ENCODE results near the gene PNPLA6. TPM values are rescaled to one million over a fixed set of nuclear protein-coding genes. Genes with fewer than 3 reads are reported as not detected.

The PNPLA6 gene
- total and polyA plus RNA-seq, 2 of the 8 experiments (the other 6 are each of a cell fraction or from before 2014, with no cell fraction given) = 55.1 to 121 TPM

DNA sequence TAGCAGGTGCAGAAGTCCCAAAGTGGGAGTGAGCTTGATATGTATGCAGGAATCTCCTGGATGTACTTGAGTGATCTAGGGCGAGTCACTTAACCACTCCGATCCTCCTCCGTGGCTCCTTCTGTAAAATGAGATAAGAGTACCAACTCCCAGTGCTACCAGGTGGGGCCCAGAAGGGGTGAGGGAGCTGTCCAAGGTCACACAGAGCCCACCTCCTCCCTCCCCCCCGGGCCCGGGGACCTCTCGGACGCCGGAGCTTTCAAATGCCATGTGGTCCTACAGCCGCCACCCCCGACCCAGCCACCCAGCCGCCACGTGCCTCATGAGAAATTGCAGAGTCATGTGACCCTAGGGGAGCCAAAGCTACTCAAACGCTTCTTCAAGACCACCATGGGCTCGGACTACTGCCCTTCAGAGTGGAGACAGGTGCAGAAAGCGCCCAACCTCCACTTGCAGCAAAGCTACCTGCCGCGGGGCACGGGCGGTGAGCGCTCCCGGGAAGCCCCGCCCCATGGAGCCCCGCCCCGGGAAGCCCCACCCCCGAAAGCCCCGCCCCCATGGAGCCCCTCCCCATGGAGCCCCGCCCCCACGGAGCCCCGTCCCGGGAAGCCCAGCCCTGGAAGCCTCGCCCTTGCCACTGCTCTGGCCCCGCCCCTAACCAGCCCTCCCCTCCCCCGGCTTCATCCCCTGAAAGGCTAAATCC is 29.7 kb upstream of the PNPLA6 start:
- H3K4me3 ChIP-seq (ENCODE audit: extremely low read depth in 1 of 4, insufficient read depth in 2 of 4, low read depth in 3 of 4, low read length in 4 of 4) = peak overlapping the region; percentile 38 to 59 (median 45); a peak in 7 of 8 replicates
- H3K79me2 ChIP-seq (ENCODE audit: control insufficient read depth in 1 of 2, insufficient read depth in 2 of 2, low read length in 2 of 2) = no peaks in the 10 kb centered on the region
- H2BK120ac ChIP-seq (replicated peaks; ENCODE audit: low read depth, low read length) = no peak overlapping the region
- H3K4me1 ChIP-seq (replicated peaks in 1 of 4; ENCODE audit: control insufficient read depth in 3 of 4, insufficient read depth in 4 of 4, low read length in 3 of 4) = peaks cover 0 to 16% (median 13%) of the 10 kb centered on the region in 4 experiments; a peak in 5 of 7 replicates
- no peak overlapping the region for H3K56ac ChIP-seq (replicated peaks; ENCODE audit: insufficient read length, low read depth, low read length)
- H3K18ac ChIP-seq (ENCODE audit: extremely low read depth, low read length) = peak overlapping the region; percentile 93; the same call in 1 of the 2 replicates
- DNase-seq (ENCODE audit: low read depth in 1 of 2, low spot score in 2 of 2) (peak in 1 of 2 experiments; percentile 81), FAIRE-seq (no peak)
- peak overlapping the region; percentile 77 to 87 for H3K4me2 ChIP-seq (ENCODE audit: insufficient read depth in 1 of 2, low read depth in 2 of 2, low read length in 2 of 2)
- peak overlapping the region; percentile 97; the same call in 1 of the 2 replicates for H2AFZ ChIP-seq (ENCODE audit: low read length)
- no peak overlapping the region for H3K14ac ChIP-seq (ENCODE audit: insufficient read length)
- no peak overlapping the region for H4K5ac ChIP-seq (ENCODE audit: insufficient read length, low read depth, low read length)
- CTCF ChIA-PET (ENCODE audit: partially characterized antibody) = interaction anchor here (1.0 to 2.2 kb wide), 9 partner anchors 9 to 363 kb away, joined by 3 to 10 read pairs (median 4); partner anchors contain the start of gene ZNF358
- H4K20me1 ChIP-seq (replicated peaks in 1 of 2; ENCODE audit: control insufficient read depth in 1 of 2, insufficient read depth in 2 of 2, low read length in 2 of 2) = no peaks in the 10 kb centered on the region
- no peak overlapping the region; the same call in 1 of the 2 replicates for H2BK5ac ChIP-seq (ENCODE audit: low read depth, low read length)
- H3K36me3 ChIP-seq (ENCODE audit: control insufficient read depth in 2 of 4, insufficient read depth in 4 of 4, low read length in 3 of 4) = no peaks in the 10 kb centered on the region
- peak overlapping the region; percentile 26; the same call in 1 of the 2 replicates for H4K8ac ChIP-seq (ENCODE audit: extremely low read depth, insufficient read depth, low read length)
- no peaks in the 10 kb centered on the region for H3K9me3 ChIP-seq (ENCODE audit: insufficient read depth in 2 of 2, low read depth in 1 of 2, low read length in 1 of 2)
- H3K79me1 ChIP-seq (ENCODE audit: low read depth, low read length) = no peaks in the 10 kb centered on the region
- no peak overlapping the region for H2BK12ac ChIP-seq (ENCODE audit: low read depth, low read length)
- H3K4ac ChIP-seq (replicated peaks; ENCODE audit: insufficient read length, low read depth, low read length) = no peak overlapping the region
- H3K23ac ChIP-seq (ENCODE audit: insufficient read length) = no peak overlapping the region
- H3K9ac ChIP-seq (replicated peaks in 1 of 4; ENCODE audit: extremely low read depth in 1 of 4, low read depth in 3 of 4, low read length in 3 of 4) = no peak overlapping the region
- no peak overlapping the region for H2AK5ac ChIP-seq (ENCODE audit: low read depth, low read length)
- no peak overlapping the region for H2BK20ac ChIP-seq (ENCODE audit: low read length)
- 11% methylated on average over 20 of the region's 33 CpGs; no CpG with 5 or more reads in 1 of the 2 experiments for WGBS, 2 experiments (ENCODE audit: extremely low coverage in 1 of 2, insufficient coverage in 1 of 2, insufficient read length in 1 of 2, insufficient replicate concordance in 2 of 2, low coverage in 1 of 2, low lambda C conversion rate in 2 of 2, missing lambda C conversion rate in 1 of 2)
- no peak overlapping the region for H4K91ac ChIP-seq (replicated peaks; ENCODE audit: insufficient read length, low read length)
- POLR2A ChIA-PET (ENCODE audit: partially characterized antibody) = interaction anchor here (0.8 to 2.8 kb wide), 5 partner anchors 10 to 85 kb away, joined by 3 to 12 read pairs (median 4); partner anchors contain the start of gene ZNF358
- peaks cover 0 to 19% (median 13%) of the 10 kb centered on the region in 4 experiments; a peak in 5 of 7 replicates for H3K27me3 ChIP-seq (replicated peaks in 1 of 4; ENCODE audit: control insufficient read depth in 3 of 4, extremely low read depth in 1 of 4, insufficient read depth in 3 of 4, low read length in 3 of 4)
- no peak overlapping the region for H3K27ac ChIP-seq (ENCODE audit: low read depth, low read length)
- H3K23me2 ChIP-seq (ENCODE audit: low read depth, low read length) = peaks cover 12% of the 10 kb centered on the region; the same call in 1 of the 2 replicates
- H2BK15ac ChIP-seq (ENCODE audit: low read length) = peak overlapping the region; percentile 5; the same call in 1 of the 2 replicates
- no peak for TF ChIP-seq TCF12 (IDR thresholded peaks at IDR 0.05; ENCODE audit: low read depth, low read length)
- TF ChIP-seq ZNF274 (IDR thresholded peaks at IDR 0.05; ENCODE audit: borderline replicate concordance, extremely low read depth, low read length) = no peak
- no peak for TF ChIP-seq POLR2A (IDR thresholded peaks at IDR 0.05; ENCODE audit: control extremely low read depth in 1 of 2, low read depth in 2 of 2, low read length in 2 of 2)
- TF ChIP-seq GABPA (IDR thresholded peaks at IDR 0.05; ENCODE audit: borderline replicate concordance, insufficient read depth, low read length) = no peak
- TF ChIP-seq, protein P1, sequence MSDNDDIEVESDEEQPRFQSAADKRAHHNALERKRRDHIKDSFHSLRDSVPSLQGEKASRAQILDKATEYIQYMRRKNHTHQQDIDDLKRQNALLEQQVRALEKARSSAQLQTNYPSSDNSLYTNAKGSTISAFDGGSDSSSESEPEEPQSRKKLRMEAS (IDR thresholded peaks at IDR 0.05) = peak; percentile 93
- no peak for TF ChIP-seq SP1 (IDR thresholded peaks at IDR 0.05; ENCODE audit: low read depth, low read length)
- peak; percentile 76 for TF ChIP-seq USF2 (IDR thresholded peaks at IDR 0.05; ENCODE audit: low read length)
- TF ChIP-seq, protein P2, sequence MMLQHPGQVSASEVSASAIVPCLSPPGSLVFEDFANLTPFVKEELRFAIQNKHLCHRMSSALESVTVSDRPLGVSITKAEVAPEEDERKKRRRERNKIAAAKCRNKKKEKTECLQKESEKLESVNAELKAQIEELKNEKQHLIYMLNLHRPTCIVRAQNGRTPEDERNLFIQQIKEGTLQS (IDR thresholded peaks at IDR 0.05; ENCODE audit: insufficient read depth, low read depth, low read length) = 0 out of 2 replicates have a peak, but pooled peaks have one; percentile 23
- no peak for TF ChIP-seq EP300 (IDR thresholded peaks at IDR 0.05; ENCODE audit: borderline replicate concordance in 1 of 2, low read depth in 2 of 2, low read length in 2 of 2)
- TF ChIP-seq SIRT6 (IDR thresholded peaks at IDR 0.05; ENCODE audit: low read length) = no peak

Measured in H1 (cell line).